Adrenal gland (tissue), 19 donors: ENCODE results near the gene CACNA1I. TPM values are rescaled to one million over a fixed set of nuclear protein-coding genes. Genes with fewer than 3 reads are reported as not detected.
A peak's percentile ranks its signal among the peaks of the same experiment; 100 is the strongest.
"Not testable (repeated sequence)": the region's sequence is repeated elsewhere in the genome, so short reads cannot be mapped to it uniquely, and the experiment has no call there.

Experiments
- DNase-seq, 7 donors: peaks; one replicate each; pipeline ENCODE4 v3.0.0-alpha.2; 2019 to 2020
- H3K27ac ChIP-seq, 5 donors: fragments of 200-600 bp; sonication (generic) in 4 of 5; 1 replicate in 3 of 5; 2 replicates in 2 of 5; pipeline versions ENCODE4 v1.5.1 to v1.8.0; 2016 to 2020; ENCODE audit warnings: mild to moderate bottlenecking in 1 of 5
- H3K27me3 ChIP-seq: fragments of 200-600 bp; 2 replicates; pipeline ENCODE4 v1.8.0; 2021
- H3K36me3 ChIP-seq, 2 donors: fragments of 200-600 bp; replicated peaks in 1 of 2; 1 replicate in 1 of 2; 2 replicates in 1 of 2; pipeline versions ENCODE4 v1.5.1 to v1.8.0; 2018 to 2022
- H3K4me1 ChIP-seq, 2 donors: fragments of 200-600 bp; replicated peaks in 1 of 2; 1 replicate in 1 of 2; 2 replicates in 1 of 2; pipeline versions ENCODE4 v1.5.1 to v1.8.0; 2018 to 2021
- H3K4me3 ChIP-seq, 4 donors: fragments of 200-600 bp; sonication (generic) in 3 of 4; one replicate each; pipeline ENCODE4 v1.5.1; 2016 to 2018
- H3K9me3 ChIP-seq, 3 donors: fragments of 200-600 bp; sonication (generic) in 1 of 3; replicated peaks in 1 of 3; 1 replicate in 2 of 3; 2 replicates in 1 of 3; pipeline versions ENCODE4 v1.5.1 to v1.8.0; 2016 to 2021
- POLR2A ChIP-seq, 2 donors: fragments of 450-650 bp; IDR thresholded peaks; one replicate each; pipeline ENCODE4 v1.6.1; 2017; ENCODE audit warnings: antibody characterized with exemption in 2 of 2, mild to moderate bottlenecking in 2 of 2, moderate library complexity in 1 of 2
- WGBS, 4 donors: extraction: QIAGEN DNeasy Blood & Tissue Kit in 2 of 4; methylation state at CpG; one replicate each; pipeline versions ENCODE4 v1.1.5 to v1.1.7; 2013 to 2017; 5-methylcytosine and 5-hydroxymethylcytosine counted together
- intact Hi-C, 2 donors: fragments of 100-400 bp; cut with DNase I; formaldehyde crosslinking; loops; one replicate each; pipeline versions ENCODE4 v1.14.1 to v1.15.0; 2022 to 2023
- long read RNA-seq, 10 donors: library from polyadenylated mRNA in 3 of 10; unstranded in 2 of 10; stranded (forward) in 1 of 10; transcript quantifications; one replicate each; pipeline ENCODE4 v2.0.0 and lab custom pipeline, GENCODE V29; 2021 to 2026
- polyA plus RNA-seq, 3 donors: library from polyadenylated mRNA; stranded (reverse); fragments of 200-250 nt in 2 of 3; fragments of 350-450 nt in 1 of 3; fragmentation: Illumina TruSeq in 1 of 3; extraction: RNeasy Lipid Tissue Mini Kit (QIAGEN cat#74804) in 1 of 3; gene quantifications; one replicate each; pipeline ENCODE4 v1.2.3, GENCODE V29; 2013 to 2014
- total RNA-seq, 9 donors: library from RNA; depleted of rRNA in 4 of 9; stranded (reverse); fragments of >200 nt in 4 of 9; fragments of 120-200 nt in 1 of 9; fragmentation: NEBNext Ultra II Directional in 1 of 9; extraction: Animal tissue kit (Norgen Biotek cat#: 25700) in 1 of 9; gene quantifications; one replicate each; pipeline versions ENCODE4 v1.1.0 to v1.2.4, GENCODE V29; 2013 to 2023
- TF ChIP-seq, protein P1 (sequence below), 6 experiments: fragments of 450-650 bp in 4 of 6; fragments of 200-600 bp in 2 of 6; sonication (generic) in 1 of 6; IDR thresholded peaks; 1 replicate in 5 of 6; 2 replicates in 1 of 6; pipeline versions ENCODE4 v1.5.1 to v1.8.0; 2016 to 2021; ENCODE audit warnings: antibody characterized with exemption in 6 of 6, mild to moderate bottlenecking in 2 of 6, moderate library complexity in 1 of 6
- donor health status: healthy with polysubstance abuse.
- donor health status: Bipolar disorder and iron deficiency.
- donor health status: DM: yes; HTN: yes; CAD: no.
- donor health status: DM: no; HTN: no; CAD: no.
- donor health status: DM: no; HTN: no; CAD: no.
- donor health status: DM: yes; HTN: yes; CAD: no.

The CACNA1I gene
- total RNA-seq: 10 to 100 TPM in 2 of 9 donors, 1 to 10 TPM in 6, under 1 TPM in 1; 0.06 to 11.8 (median 2.6) TPM
- 10 to 100 TPM in 1 of 3 donors, 1 to 10 TPM in 1, under 1 TPM in 1; 0.46 to 20.1 (median 7.4) TPM for polyA plus RNA-seq
- long read RNA-seq, donor 1: 0 reads
- long read RNA-seq, donor 2: 0 reads
- long read RNA-seq, donor 3: 0 reads
- long read RNA-seq, donor 4, partial matches to known transcripts: 0 of 1 reads
- long read RNA-seq, donor 4, other reads (novel, unspliced or antisense): 1 of 1 reads
- long read RNA-seq, donor 5, partial matches to known transcripts: 0 of 5 reads
- long read RNA-seq, donor 5, other reads (novel, unspliced or antisense): 5 of 5 reads
- long read RNA-seq, donor 6: 0 reads
- long read RNA-seq, donor 7: 0 reads
- long read RNA-seq, donor 8: 0 reads
- long read RNA-seq, donor 9: 0 reads
- long read RNA-seq, donor 10: 0 reads

DNA sequence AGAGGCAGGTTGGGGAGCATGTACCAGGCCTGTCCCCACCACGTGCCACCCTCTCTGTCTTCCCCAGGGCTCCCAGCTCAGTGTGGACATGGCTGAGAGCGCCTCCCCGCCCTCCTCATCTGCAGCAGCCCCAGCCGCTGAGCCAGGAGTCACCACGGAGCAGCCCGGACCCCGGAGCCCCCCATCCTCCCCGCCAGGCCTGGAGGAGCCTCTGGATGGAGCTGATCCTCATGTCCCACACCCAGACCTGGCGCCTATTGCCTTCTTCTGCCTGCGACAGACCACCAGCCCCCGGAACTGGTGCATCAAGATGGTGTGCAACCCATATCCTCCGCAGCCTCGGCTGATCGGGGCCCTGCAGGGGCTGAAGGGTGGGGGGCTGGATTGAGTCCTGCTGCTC is at the start of gene CACNA1I:
TSS of gene CACNA1I (plus strand) at position 89 of the 400 bp plus-strand sequence. CDS start at position 89, 0 bp downstream.
- WGBS, 4 donors: 85 to 100% (median 87%) methylated on average over 2 to 14 of the region's 14 CpGs

DNA sequence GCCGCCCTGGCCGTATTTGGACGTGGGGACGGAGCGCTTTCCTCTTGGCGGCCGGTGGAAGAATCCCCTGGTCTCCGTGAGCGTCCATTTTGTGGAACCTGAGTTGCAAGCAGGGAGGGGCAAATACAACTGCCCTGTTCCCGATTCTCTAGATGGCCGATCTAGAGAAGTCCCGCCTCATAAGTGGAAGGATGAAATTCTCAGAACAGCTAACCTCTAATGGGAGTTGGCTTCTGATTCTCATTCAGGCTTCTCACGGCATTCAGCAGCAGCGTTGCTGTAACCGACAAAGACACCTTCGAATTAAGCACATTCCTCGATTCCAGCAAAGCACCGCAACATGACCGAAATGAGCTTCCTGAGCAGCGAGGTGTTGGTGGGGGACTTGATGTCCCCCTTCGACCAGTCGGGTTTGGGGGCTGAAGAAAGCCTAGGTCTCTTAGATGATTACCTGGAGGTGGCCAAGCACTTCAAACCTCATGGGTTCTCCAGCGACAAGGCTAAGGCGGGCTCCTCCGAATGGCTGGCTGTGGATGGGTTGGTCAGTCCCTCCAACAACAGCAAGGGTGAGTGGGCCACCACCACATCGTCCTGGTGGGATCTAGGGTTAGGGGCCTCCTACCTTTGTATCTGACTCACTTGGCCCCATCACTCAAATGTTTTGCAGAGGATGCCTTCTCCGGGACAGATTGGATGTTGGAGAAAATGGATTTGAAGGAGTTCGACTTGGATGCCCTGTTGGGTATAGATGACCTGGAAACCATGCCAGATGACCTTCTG is 49.3 kb upstream of the CACNA1I start:
- Histone ChIP-seq H3K27ac (peak overlapping the region in 4 of 5 donors; percentile 94 to 99 (median 97)), H3K4me3 (peak overlapping the region; percentile 76 to 100 (median 92))
- intact Hi-C loops: loop anchor here in 1 of 2 donors (10.0 kb wide), 2 partner anchors 176 to 346 kb away; partner anchors contain the start of gene SYNGR1

More for the DNA sequence above, at the start of gene CACNA1I:
- Histone ChIP-seq H3K36me3 (no peaks in the 10 kb centered on the region), H3K27ac (no peak within 1 kb of the TSS), H3K27me3 (no peaks in the 10 kb centered on the region), H3K4me1 (peaks cover 8 to 11% of the 10 kb centered on the region in 2 donors), H3K9me3 (no peaks in the 10 kb centered on the region), H3K4me3 (no peak within 1 kb of the TSS)
- no peak for DNase-seq
- intact Hi-C loops: no loop called here
- TF ChIP-seq, protein P1, sequence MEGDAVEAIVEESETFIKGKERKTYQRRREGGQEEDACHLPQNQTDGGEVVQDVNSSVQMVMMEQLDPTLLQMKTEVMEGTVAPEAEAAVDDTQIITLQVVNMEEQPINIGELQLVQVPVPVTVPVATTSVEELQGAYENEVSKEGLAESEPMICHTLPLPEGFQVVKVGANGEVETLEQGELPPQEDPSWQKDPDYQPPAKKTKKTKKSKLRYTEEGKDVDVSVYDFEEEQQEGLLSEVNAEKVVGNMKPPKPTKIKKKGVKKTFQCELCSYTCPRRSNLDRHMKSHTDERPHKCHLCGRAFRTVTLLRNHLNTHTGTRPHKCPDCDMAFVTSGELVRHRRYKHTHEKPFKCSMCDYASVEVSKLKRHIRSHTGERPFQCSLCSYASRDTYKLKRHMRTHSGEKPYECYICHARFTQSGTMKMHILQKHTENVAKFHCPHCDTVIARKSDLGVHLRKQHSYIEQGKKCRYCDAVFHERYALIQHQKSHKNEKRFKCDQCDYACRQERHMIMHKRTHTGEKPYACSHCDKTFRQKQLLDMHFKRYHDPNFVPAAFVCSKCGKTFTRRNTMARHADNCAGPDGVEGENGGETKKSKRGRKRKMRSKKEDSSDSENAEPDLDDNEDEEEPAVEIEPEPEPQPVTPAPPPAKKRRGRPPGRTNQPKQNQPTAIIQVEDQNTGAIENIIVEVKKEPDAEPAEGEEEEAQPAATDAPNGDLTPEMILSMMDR (IDR thresholded peaks at IDR 0.05): no peak
- no peak for TF ChIP-seq POLR2A (IDR thresholded peaks at IDR 0.05)

DNA sequence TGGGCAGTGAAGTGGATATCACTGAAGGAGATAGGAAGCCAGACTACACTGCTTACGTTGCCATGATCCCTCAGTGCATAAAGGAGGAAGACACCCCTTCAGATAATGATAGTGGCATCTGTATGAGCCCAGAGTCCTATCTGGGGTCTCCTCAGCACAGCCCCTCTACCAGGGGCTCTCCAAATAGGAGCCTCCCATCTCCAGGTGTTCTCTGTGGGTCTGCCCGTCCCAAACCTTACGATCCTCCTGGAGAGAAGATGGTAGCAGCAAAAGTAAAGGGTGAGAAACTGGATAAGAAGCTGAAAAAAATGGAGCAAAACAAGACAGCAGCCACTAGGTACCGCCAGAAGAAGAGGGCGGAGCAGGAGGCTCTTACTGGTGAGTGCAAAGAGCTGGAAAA is 48.5 kb upstream of the CACNA1I start:
- Histone ChIP-seq H3K4me3 (peak overlapping the region in 2 of 4 donors; percentile 22 to 98), H3K36me3 (peaks cover 0 to 40% of the 10 kb centered on the region in 2 donors), H3K27ac (peak overlapping the region in 3 of 5 donors; percentile 96 to 99 (median 98)), H3K4me1 (peaks cover 36 to 59% of the 10 kb centered on the region in 2 donors)
- WGBS, 4 donors: 9 to 17% (median 15%) methylated on average over 4 to 5 of the region's 5 CpGs
- intact Hi-C loops: loop anchor here in 1 of 2 donors (10.0 kb wide), 2 partner anchors 177 to 347 kb away; partner anchors contain the start of gene SYNGR1
- not testable (repeated sequence) for H3K9me3 ChIP-seq, H3K27me3 ChIP-seq, DNase-seq

More for the DNA sequence above, 49.3 kb upstream of the CACNA1I start:
- not testable (repeated sequence) for H3K9me3 ChIP-seq, H3K27me3 ChIP-seq
- Histone ChIP-seq H3K4me1 (peaks cover 33 to 53% of the 10 kb centered on the region in 2 donors), H3K36me3 (peaks cover 0 to 40% of the 10 kb centered on the region in 2 donors)
- 2 to 4% (median 2%) methylated on average over 14 to 28 of the region's 28 CpGs for WGBS, 4 donors
- TF ChIP-seq, protein P1 (IDR thresholded peaks at IDR 0.05): peak in 1 of 6 experiments; percentile 12
- peak in 1 of 7 donors; percentile 80 for DNase-seq

DNA sequence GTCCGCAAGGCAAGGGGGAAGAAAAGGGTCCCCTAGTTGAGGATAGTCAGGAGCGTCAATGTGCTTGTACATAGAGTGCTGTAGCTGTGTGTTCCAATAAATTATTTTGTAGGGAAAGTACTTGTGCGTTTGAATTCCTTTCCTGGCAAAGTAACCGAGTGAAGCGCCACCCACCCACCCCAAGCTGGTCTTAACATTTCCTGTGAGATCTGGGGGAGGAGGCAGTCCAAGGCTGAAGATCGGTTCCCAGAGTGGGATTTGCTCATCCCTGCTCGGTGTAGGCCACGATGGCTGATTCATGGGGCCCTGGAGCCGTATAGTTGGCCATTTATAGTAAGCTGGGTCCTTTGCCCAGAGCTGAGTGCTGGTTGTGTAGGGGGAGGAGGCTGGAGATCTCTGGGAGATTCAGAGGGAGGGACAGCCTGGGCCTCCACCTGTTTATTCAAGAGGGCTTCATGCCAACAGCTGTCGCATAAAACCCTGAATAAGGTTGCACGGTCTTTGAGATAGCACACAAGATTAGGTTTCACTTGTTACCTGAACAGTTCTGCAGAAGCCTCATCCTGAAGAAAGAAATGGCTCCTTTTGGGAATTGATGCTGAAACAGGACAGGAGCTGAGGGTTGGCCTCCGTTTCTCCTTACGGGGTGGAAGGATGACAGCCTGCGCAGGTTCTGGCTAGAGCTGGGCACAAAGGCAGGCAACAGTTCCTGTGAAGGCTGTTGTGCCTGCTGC is 47.8 kb upstream of the CACNA1I start:
- TF ChIP-seq, protein P1 (IDR thresholded peaks at IDR 0.05): no peak
- TF ChIP-seq POLR2A (IDR thresholded peaks at IDR 0.05): no peak
- WGBS, 4 donors: 9 to 22% (median 12%) methylated on average over 11 to 14 of the region's 14 CpGs
- H3K4me1 ChIP-seq: peaks cover 41 to 66% of the 10 kb centered on the region in 2 donors
- intact Hi-C loops: loop anchor here in 1 of 2 donors (10.0 kb wide), 2 partner anchors 178 to 348 kb away; partner anchors contain the start of gene SYNGR1
- DNase-seq: peak in 6 of 7 donors; percentile 60 to 79 (median 66)
- peak overlapping the region in 3 of 5 donors; percentile 96 to 99 (median 98) for H3K27ac ChIP-seq
- no peaks in the 10 kb centered on the region for H3K9me3 ChIP-seq
- no peaks in the 10 kb centered on the region for H3K27me3 ChIP-seq
- H3K36me3 ChIP-seq: peaks cover 0 to 40% of the 10 kb centered on the region in 2 donors
- peak overlapping the region in 2 of 4 donors; percentile 10 to 98 for H3K4me3 ChIP-seq
